Neural cell (in vitro differentiated cells): ENCODE data around the gene RPL35. TPM values are rescaled to one million over a fixed set of nuclear protein-coding genes. Genes with fewer than 3 reads are reported as not detected.

ENCODE experiments used
- H2AFZ ChIP-seq: fragments of 200-600, 300-800 bp; sonication (generic), shearing (Covaris generic); 2 replicates; pipeline ENCODE4 v1.6.0; 2014; ENCODE audit warnings: low read depth, mild to moderate bottlenecking, antibody characterized with exemption, low read length, moderate library complexity
- H3F3A ChIP-seq: fragments of 200-600 bp; shearing (Covaris generic); 2 replicates; pipeline ENCODE4 v1.6.1; 2016; ENCODE audit warnings: mild to moderate bottlenecking, moderate library complexity, mixed read lengths, antibody characterized with exemption, low read length; ENCODE audit not compliant: insufficient read depth, poor library complexity, severe bottlenecking
- H3K27ac ChIP-seq: fragments of 200-600, 300-800 bp; sonication (generic), shearing (Covaris generic); 2 replicates; pipeline ENCODE4 v1.5.1; 2014; ENCODE audit warnings: mild to moderate bottlenecking, low read length, moderate library complexity
- H3K27me3 ChIP-seq: fragments of 300-800, 200-600 bp; sonication (generic), shearing (Covaris generic); 2 replicates; pipeline ENCODE4 v1.6.0; 2014; ENCODE audit warnings: mild to moderate bottlenecking, low read depth, low read length, moderate library complexity; ENCODE audit not compliant: insufficient read depth
- H3K36me3 ChIP-seq: fragments of 300-800, 200-600 bp; sonication (generic), shearing (Covaris generic); 2 replicates; pipeline ENCODE4 v1.5.1; 2014; ENCODE audit warnings: mild to moderate bottlenecking, antibody characterized with exemption, low read length, moderate library complexity; ENCODE audit not compliant: insufficient read depth
- H3K4me2 ChIP-seq: fragments of 300-800, 200-600 bp; sonication (generic), shearing (Covaris generic); 2 replicates; pipeline ENCODE4 v1.6.0; 2014; ENCODE audit warnings: mild to moderate bottlenecking, low read length
- H3K4me3 ChIP-seq: fragments of 300-800, 200-600 bp; sonication (generic), shearing (Covaris generic); 2 replicates; pipeline ENCODE4 v1.5.1; 2014; ENCODE audit warnings: mild to moderate bottlenecking, low read length, moderate library complexity
- H3K79me2 ChIP-seq: fragments of 200-600 bp; shearing (Covaris generic); replicated peaks from 2 replicates; pipeline ENCODE4 v1.6.0; 2014; ENCODE audit warnings: mild to moderate bottlenecking, low read length, moderate library complexity; ENCODE audit not compliant: insufficient read depth
- H3K9ac ChIP-seq: fragments of 300-800, 200-600 bp; sonication (generic), shearing (Covaris generic); 2 replicates; pipeline ENCODE4 v1.6.1; 2016; ENCODE audit warnings: mild to moderate bottlenecking, low read length, mixed read lengths
- H3K9me2 ChIP-seq: fragments of 200-600 bp; shearing (Covaris generic); 2 replicates; pipeline ENCODE4 v1.6.1; 2016; ENCODE audit warnings: mild to moderate bottlenecking, low read length, mixed read lengths; ENCODE audit not compliant: insufficient read depth
- H3K9me3 ChIP-seq: fragments of 200-600, 300-800 bp; sonication (generic), shearing (Covaris generic); 2 replicates; pipeline ENCODE4 v1.6.1; 2016; ENCODE audit warnings: mild to moderate bottlenecking, mixed run types, low read length, moderate library complexity, mixed read lengths
- H4K20me1 ChIP-seq: fragments of 200-600 bp; shearing (Covaris generic); 2 replicates; pipeline ENCODE4 v1.6.1; 2016; ENCODE audit warnings: mild to moderate bottlenecking, mixed run types; ENCODE audit not compliant: insufficient read depth
- EP300 ChIP-seq: fragments of 450-650 bp; conservative IDR thresholded peaks from 2 replicates; pipeline ENCODE4 v1.6.1; 2014; ENCODE audit warnings: antibody characterized with exemption, mild to moderate bottlenecking, moderate library complexity; ENCODE audit not compliant: poor library complexity, severe bottlenecking
- EZH2 ChIP-seq: fragments of 200-600, 300-800 bp; shearing (Covaris generic), sonication (generic); IDR thresholded peaks from 2 replicates; pipeline ENCODE4 v1.6.1; 2014; ENCODE audit warnings: antibody characterized with exemption, low read length, borderline replicate concordance, mild to moderate bottlenecking; ENCODE audit not compliant: insufficient read depth, poor library complexity, severe bottlenecking
- MXI1 ChIP-seq: fragments of 450-650 bp; conservative IDR thresholded peaks from 2 replicates; pipeline ENCODE4 v1.6.1; 2014; ENCODE audit warnings: antibody characterized with exemption, mild to moderate bottlenecking; ENCODE audit not compliant: poor library complexity, severe bottlenecking
- POLR2AphosphoS5 ChIP-seq: IDR thresholded peaks from 2 replicates; pipeline ENCODE4 v1.6.1; 2012
- RAD21 ChIP-seq: fragments of 450-650 bp; conservative IDR thresholded peaks from 2 replicates; pipeline ENCODE4 v1.6.1; 2014; ENCODE audit warnings: antibody characterized with exemption, mild to moderate bottlenecking, moderate library complexity
- REST ChIP-seq: IDR thresholded peaks from 2 replicates; pipeline ENCODE4 v1.6.1; 2012; ENCODE audit warnings: borderline replicate concordance
- SMC3 ChIP-seq: fragments of 450-650 bp; conservative IDR thresholded peaks from 2 replicates; pipeline ENCODE4 v1.6.1; 2014; ENCODE audit warnings: antibody characterized with exemption, mild to moderate bottlenecking, moderate library complexity; ENCODE audit not compliant: poor library complexity
- TAF1 ChIP-seq: IDR thresholded peaks from 2 replicates; pipeline ENCODE4 v1.6.1; 2012; ENCODE audit warnings: low read depth
- polyA minus RNA-seq: library from RNA; depleted of rRNA, polyadenylated mRNA; stranded (reverse); fragments of >200 nt; gene quantifications from 2 replicates; pipeline ENCODE4 v1.2.3, GENCODE V29; 2014
- polyA plus RNA-seq: library from polyadenylated mRNA; depleted of rRNA; stranded (reverse); fragments of >200 nt; gene quantifications from 2 replicates; pipeline ENCODE4 v1.2.3, GENCODE V29; 2014
- TF ChIP-seq, protein P1 (sequence below): fragments of 450-650 bp; IDR thresholded peaks from 2 replicates; pipeline ENCODE4 v1.5.1; 2014; ENCODE audit warnings: antibody characterized with exemption, mild to moderate bottlenecking, moderate library complexity; ENCODE audit not compliant: poor library complexity, severe bottlenecking

The RPL35 gene
- 1,777 and 2,116 TPM in 2 replicates for polyA plus RNA-seq
- 464 and 511 TPM in 2 replicates for polyA minus RNA-seq

GRCh38 chr9:124861342-124862229 is at the start of gene RPL35, which contains the start of gene ARPC5L:
Gene RPL35, minus strand, starts transcription at chr9:124861957. Its CDS starts 45 bp downstream, at chr9:124861912.
Gene ARPC5L, plus strand, starts transcription at chr9:124862130. Its CDS starts 7,161 bp downstream, at chr9:124869291.
- H3K9me3 ChIP-seq = no peaks in the 10 kb centered on the region
- peak within 1 kb of the TSS; percentile 54 for H2AFZ ChIP-seq
- H3K27ac ChIP-seq = peak within 1 kb of the TSS; percentile 87
- no peaks in the 10 kb centered on the region for H3F3A ChIP-seq
- no peaks in the 10 kb centered on the region for H3K27me3 ChIP-seq
- TF ChIP-seq, protein P1, sequence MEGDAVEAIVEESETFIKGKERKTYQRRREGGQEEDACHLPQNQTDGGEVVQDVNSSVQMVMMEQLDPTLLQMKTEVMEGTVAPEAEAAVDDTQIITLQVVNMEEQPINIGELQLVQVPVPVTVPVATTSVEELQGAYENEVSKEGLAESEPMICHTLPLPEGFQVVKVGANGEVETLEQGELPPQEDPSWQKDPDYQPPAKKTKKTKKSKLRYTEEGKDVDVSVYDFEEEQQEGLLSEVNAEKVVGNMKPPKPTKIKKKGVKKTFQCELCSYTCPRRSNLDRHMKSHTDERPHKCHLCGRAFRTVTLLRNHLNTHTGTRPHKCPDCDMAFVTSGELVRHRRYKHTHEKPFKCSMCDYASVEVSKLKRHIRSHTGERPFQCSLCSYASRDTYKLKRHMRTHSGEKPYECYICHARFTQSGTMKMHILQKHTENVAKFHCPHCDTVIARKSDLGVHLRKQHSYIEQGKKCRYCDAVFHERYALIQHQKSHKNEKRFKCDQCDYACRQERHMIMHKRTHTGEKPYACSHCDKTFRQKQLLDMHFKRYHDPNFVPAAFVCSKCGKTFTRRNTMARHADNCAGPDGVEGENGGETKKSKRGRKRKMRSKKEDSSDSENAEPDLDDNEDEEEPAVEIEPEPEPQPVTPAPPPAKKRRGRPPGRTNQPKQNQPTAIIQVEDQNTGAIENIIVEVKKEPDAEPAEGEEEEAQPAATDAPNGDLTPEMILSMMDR = peak; percentile 67
- TF ChIP-seq RAD21 (peak; percentile 26), EZH2 (no peak), MXI1 (peak; percentile 93), REST (peak; percentile 82), EP300 (peak; percentile 65), POLR2AphosphoS5 (peak; percentile 95), TAF1 (peak; percentile 92), SMC3 (peak; percentile 23)
- H3K79me2 ChIP-seq = peaks cover 9% of the 10 kb centered on the region
- H3K9ac ChIP-seq = peak within 1 kb of the TSS; percentile 75
- H3K4me2 ChIP-seq = peak within 1 kb of the TSS; percentile 80
- H3K36me3 ChIP-seq = no peaks in the 10 kb centered on the region
- no peaks in the 10 kb centered on the region for H3K9me2 ChIP-seq
- H3K4me3 ChIP-seq = peak within 1 kb of the TSS; percentile 79
- H4K20me1 ChIP-seq = peaks cover 15% of the 10 kb centered on the region

- Histone ChIP-seq H3K36me3 (no peaks in the 10 kb centered on the region), H3K27ac (no peak overlapping the region), H3K9ac (no peak overlapping the region), H3K9me2 (no peaks in the 10 kb centered on the region), H3K4me3 (no peak overlapping the region), H3K4me2 (no peak overlapping the region), H3K79me2 (no peaks in the 10 kb centered on the region), H2AFZ (no peak overlapping the region), H3K27me3 (no peaks in the 10 kb centered on the region), H3F3A (no peaks in the 10 kb centered on the region), H3K9me3 (no peaks in the 10 kb centered on the region), H4K20me1 (no peaks in the 10 kb centered on the region)
- TF ChIP-seq RAD21 (no peak), POLR2AphosphoS5 (no peak), SMC3 (no peak), EP300 (no peak), REST (no peak), EZH2 (no peak), MXI1 (no peak), TAF1 (no peak)
- TF ChIP-seq, protein P1 = no peak
Observed at GRCh38 chr9:124908098-124908497, 46.3 kb upstream of the RPL35 start.
